IPS-18c (cell line): ENCODE data around the gene OR13A1.
A peak's percentile ranks its signal among the peaks of the same experiment; 100 is the strongest.
"Not testable (repeated sequence)": the region's sequence is repeated elsewhere in the genome, so short reads cannot be mapped to it uniquely, and the experiment has no call there.

ENCODE experiments used
- H3K4me3 ChIP-seq: 2 replicates; pipeline ENCODE4 v1.7.0; 2013; ENCODE audit warnings: low read depth, mild to moderate bottlenecking, low read length, moderate library complexity; ENCODE audit not compliant: insufficient read depth
- H3K9me3 ChIP-seq: one replicate; pipeline ENCODE4 v1.6.1; 2013; ENCODE audit warnings: mild to moderate bottlenecking, low read length, moderate library complexity; ENCODE audit not compliant: control insufficient read depth, insufficient read depth

The OR13A1 gene

GRCh38 chr10:45315508-45315907 is at the start of gene OR13A1:
TSS of gene OR13A1 (minus strand) at chr10:45315608. CDS start at chr10:45304422, 11,186 bp downstream.
- H3K9me3 ChIP-seq: no peaks in the 10 kb centered on the region

GRCh38 chr10:45361983-45362799 is 46.8 kb upstream of the OR13A1 start:
- H3K9me3 ChIP-seq: not testable (repeated sequence)
- peak overlapping the region; percentile 44; the same call in 1 of the 2 replicates for H3K4me3 ChIP-seq

More at GRCh38 chr10:45315508-45315907, at the start of gene OR13A1:
- H3K4me3 ChIP-seq: no peak within 1 kb of the TSS

DNA sequence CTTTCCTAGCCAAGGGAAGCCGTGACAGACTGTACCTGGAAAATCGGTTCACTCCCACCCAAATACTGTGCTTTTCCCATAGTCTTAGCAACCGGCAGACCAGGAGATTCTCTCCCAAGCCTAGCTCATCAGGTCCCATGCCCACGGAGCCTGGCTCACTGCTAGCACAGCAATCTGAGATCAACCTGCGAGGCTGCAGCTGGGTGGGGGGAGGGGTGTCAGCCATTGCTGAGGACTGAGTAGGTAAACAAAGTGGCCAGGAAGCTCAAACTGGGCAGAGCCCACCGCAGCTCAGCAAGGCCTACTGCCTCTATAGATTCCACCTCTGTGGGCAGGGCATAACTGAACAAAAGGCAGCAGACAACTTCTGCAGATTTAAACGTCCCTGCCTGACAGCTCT is 43.6 kb upstream of the OR13A1 start:
- H3K4me3 ChIP-seq, H3K9me3 ChIP-seq: not testable (repeated sequence)

GRCh38 chr10:45355494-45355893 is 40.1 kb upstream of the OR13A1 start:
- no peaks in the 10 kb centered on the region for H3K9me3 ChIP-seq
- H3K4me3 ChIP-seq: no peak overlapping the region

DNA sequence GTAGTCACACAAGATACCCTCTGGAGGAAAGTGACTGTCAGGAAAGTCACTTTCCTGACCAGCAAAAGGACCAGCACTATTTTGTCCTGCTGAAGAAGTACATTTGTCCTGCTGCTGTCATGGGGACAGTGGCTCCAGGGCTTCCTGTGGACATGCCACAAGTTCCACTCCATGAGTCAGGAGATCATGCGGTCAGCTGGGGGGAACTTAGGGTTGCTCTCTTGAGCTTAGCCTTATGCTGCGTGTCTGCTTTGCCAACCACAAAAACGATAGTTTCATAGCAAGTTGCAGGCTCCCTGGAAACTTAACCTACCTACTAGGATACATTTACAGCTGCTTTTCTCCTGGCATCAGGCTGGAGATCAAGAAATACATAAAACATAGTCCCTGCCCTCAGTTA is 38.9 kb upstream of the OR13A1 start:
- no peak overlapping the region for H3K4me3 ChIP-seq

DNA sequence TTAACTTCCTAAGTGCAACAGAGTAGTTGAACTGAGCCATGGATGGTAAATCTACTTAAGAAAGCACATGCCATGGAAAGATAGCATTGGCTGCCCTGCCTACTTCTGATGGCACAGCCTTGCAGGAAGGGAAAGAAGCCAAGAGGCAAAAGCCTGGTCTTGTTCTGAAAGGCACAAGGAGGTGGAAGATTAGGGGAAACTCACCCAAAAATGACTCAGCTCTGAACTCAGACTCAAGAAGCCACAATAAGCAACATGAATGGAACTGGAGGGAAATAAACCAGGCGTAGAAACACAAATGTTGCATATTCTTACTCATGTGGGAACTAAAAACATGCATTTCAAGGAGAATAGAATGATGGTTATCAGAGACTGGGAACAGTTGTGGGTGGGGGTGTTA is 37.8 kb upstream of the OR13A1 start:
- no peak overlapping the region for H3K4me3 ChIP-seq
- no peaks in the 10 kb centered on the region for H3K9me3 ChIP-seq

More for the DNA sequence above, 38.9 kb upstream of the OR13A1 start:
- H3K9me3 ChIP-seq: no peaks in the 10 kb centered on the region

DNA sequence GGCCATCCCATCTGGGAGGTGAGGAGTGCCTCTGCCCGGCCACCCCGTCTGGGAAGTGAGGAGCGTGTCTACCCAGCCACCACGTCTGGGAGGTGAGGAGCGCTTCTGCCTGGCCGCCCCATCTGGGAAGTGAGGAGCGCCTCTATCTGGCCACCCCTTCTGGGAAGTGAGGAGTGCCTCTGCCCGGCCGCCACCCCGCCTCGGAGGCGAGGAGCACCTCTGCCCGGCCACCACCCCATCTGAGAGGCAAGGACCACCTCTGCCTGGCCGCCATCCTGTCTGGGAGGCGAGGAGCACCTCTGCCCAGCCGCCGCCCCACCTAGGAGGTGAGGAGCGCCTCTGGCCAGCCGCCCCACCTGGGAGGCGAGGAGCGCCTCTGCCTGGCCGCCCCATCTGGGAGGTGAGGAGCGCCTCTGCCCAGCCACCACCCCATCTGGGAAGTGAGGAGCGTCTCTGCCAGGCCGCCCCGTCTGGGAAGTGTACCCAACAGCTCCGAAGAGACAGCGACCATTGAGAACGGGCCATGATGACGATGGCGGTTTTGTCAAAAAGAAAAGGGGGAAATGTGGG is 32.9 kb upstream of the OR13A1 start:
- H3K9me3 ChIP-seq, H3K4me3 ChIP-seq: not testable (repeated sequence)

DNA sequence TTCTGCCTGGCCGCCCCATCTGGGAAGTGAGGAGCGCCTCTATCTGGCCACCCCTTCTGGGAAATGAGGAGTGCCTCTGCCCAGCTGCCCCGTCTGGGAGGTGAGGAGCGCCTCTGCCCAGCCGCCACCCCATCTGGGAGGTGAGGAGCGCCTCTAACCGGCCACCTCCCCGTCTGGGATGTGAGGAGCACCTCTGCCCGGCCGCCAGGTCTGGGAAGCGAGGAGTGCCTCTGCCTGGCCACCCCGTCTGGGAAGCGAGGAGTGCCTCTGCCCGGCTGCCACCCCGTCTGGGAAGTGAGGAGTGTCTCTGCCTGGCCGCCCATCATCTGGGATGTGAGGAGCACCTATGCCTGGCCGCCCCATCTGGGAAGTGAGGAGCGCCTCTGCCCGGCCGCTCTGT is 32.1 kb upstream of the OR13A1 start:
- H3K9me3 ChIP-seq, H3K4me3 ChIP-seq: not testable (repeated sequence)

DNA sequence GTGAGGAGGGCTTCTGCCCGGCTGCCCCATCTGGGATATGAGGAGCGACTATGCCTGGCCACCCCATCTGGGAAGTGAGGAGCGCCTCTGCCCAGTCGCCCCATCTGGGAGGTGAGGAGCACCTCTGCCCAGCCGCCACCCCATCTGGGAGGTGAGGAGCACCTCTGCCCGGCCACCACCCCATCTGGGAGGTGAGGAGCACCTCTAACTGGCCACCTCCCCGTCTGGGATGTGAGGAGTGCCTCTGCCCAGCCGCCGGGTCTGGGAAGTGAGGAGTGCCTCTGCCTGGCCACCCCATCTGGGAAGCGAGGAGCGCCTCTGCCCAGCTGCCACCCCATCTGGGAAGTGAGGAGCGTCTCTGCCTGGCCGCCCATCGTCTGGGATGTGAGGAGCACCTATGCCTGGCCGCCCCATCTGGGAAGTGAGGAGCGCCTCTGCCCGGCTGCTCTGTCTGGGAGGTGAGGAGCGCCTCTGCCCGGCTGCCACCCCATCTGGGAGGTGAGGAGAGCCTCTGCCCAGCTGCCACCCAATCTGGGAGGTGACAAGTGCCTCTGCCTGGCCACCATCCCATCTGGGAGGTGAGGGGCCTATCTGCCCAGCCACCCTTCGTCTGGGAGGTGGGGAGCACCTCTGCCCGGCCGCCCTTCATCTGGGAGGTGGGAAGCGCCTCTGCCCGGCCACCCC is 31.4 kb upstream of the OR13A1 start:
- H3K4me3 ChIP-seq, H3K9me3 ChIP-seq: not testable (repeated sequence)

DNA sequence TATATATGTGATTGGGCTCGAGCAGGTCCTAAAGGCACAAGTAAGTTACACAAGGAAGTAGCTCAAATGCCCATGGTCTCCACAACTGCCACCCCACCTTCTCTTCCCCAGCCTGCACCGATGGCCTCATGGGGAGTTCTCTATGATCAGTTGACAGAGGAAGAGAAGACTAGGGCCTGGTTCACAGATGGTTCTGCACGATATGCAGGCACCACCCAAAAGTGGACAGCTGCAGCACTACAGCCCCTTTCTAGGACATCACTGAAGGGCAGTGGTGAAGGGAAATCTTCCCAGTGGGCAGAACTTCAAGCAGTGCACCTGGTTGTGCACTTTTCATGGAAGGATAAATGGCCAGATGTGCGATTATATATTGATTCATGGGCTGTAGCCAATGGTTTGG is 25.0 kb upstream of the OR13A1 start:
- H3K9me3 ChIP-seq, H3K4me3 ChIP-seq: not testable (repeated sequence)

GRCh38 chr10:45339894-45340293 is 24.5 kb upstream of the OR13A1 start:
- no peak overlapping the region for H3K4me3 ChIP-seq
- H3K9me3 ChIP-seq: no peaks in the 10 kb centered on the region

DNA sequence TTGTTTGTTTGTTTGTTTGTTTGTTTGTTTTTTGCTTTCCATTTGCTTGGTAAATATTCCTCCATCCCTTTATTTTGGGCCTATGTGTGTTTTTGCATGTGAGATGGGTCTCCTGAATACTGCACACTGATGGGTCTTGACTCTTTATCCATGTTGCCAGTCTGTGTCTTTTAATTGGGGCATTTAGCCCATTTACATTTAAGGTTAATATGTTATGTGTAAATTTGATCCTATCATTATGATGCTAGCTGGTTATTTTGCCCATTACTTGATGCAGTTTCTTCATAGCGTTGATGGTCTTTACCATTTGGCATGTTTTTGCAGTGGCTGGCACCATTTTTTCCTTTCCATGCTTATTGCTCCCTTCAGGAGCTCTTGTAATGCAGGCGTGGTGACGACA is 16.4 kb upstream of the OR13A1 start:
- H3K4me3 ChIP-seq: not testable (repeated sequence)
- H3K9me3 ChIP-seq: peaks cover 13% of the 10 kb centered on the region

- not testable (repeated sequence) for H3K9me3 ChIP-seq, H3K4me3 ChIP-seq
Measured at GRCh38 chr10:45326864-45327263, 11.5 kb upstream of the OR13A1 start.

- H3K4me3 ChIP-seq: no peak overlapping the region
- H3K9me3 ChIP-seq: peaks cover 3% of the 10 kb centered on the region
Measured at GRCh38 chr10:45325116-45325515, 9.7 kb upstream of the OR13A1 start.

- Histone ChIP-seq H3K4me3 (no peak overlapping the region), H3K9me3 (no peaks in the 10 kb centered on the region)
Measured at GRCh38 chr10:45319702-45320101, 4.3 kb upstream of the OR13A1 start.

DNA sequence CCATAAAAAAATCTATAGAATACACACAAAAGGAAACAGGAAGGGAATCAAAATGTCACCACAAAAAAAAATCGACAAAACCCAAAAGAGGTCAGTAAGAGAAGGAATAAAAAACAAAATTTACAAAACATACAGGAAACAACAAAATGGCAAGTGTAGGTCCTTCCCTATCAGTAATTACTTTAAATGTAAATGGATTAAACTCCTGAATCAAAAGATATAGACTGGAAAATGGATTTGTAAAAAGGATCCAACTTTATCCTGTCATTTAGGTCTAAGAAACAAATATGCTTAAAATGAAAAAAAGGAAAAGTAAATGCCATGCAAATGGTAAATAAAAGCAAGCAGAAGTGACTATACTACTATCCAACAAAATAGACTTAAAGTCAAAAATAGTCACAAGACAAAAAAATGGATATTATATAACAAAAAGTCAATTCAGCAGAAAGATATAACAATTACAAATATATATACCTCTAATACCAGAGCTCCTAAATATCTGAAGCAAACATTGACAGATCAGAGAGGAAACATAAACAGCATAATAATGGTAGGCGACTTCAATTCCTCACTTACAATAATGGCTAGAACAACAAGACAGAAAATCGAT is 2.0 kb downstream of the OR13A1 start:
- H3K4me3 ChIP-seq: no peak overlapping the region
- no peaks in the 10 kb centered on the region for H3K9me3 ChIP-seq

DNA sequence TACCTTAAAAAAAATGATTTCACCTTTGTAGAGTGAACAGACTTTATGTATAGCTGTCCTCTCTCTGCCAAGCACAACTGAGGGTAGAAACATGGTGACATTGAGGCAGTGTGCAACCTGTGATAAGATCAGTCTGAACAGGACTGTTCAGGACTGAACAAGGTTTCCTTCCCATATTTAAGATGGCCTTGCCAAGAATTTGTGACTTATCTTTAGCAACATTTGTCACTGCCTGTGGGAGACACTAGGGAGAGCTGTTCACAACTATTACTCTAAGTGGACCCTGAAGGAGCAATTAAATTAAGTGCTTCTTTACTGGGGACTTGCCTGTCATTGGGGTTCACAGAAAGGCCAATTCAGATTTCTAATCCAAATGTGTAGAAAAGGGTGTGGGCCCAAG is 6.7 kb downstream of the OR13A1 start:
- H3K4me3 ChIP-seq: no peak overlapping the region

GRCh38 chr10:45302573-45302972 is 12.8 kb downstream of the OR13A1 start:
- no peak overlapping the region for H3K4me3 ChIP-seq
- H3K9me3 ChIP-seq: no peaks in the 10 kb centered on the region

More for the DNA sequence above, 6.7 kb downstream of the OR13A1 start:
- H3K9me3 ChIP-seq: no peaks in the 10 kb centered on the region
